CD4-positive, alpha-beta T cell treated with Interleukin-12 subunit alpha and Interleukin-12 subunit beta, for 1 hour (primary cell): Measurements from ENCODE around the gene E2F7.

Experiments
- DNase-seq: peaks from one replicate; pipeline ENCODE4 v3.0.0-alpha.2; 2020

Gene E2F7

GRCh38 chr12:77062846-77063461 is 2.4 kb downstream of the E2F7 start:
- no peak for DNase-seq

- no peak for DNase-seq
Measured at GRCh38 chr12:77062396-77062795, 3.0 kb downstream of the E2F7 start.

- DNase-seq, result no peak
Measured at GRCh38 chr12:77060883-77061240, 4.5 kb downstream of the E2F7 start.

GRCh38 chr12:77060136-77060882 is 5.1 kb downstream of the E2F7 start:
- no peak for DNase-seq

GRCh38 chr12:77058740-77059139 is 6.6 kb downstream of the E2F7 start:
- DNase-seq, result no peak

GRCh38 chr12:77054851-77055250 is 10.5 kb downstream of the E2F7 start:
- no peak for DNase-seq

- DNase-seq, result no peak
Measured at GRCh38 chr12:77053259-77053658, 12.1 kb downstream of the E2F7 start.

- peak; percentile 66 for DNase-seq
Measured at GRCh38 chr12:77049767-77050353, 15.5 kb downstream of the E2F7 start.

GRCh38 chr12:77047341-77048109 is 17.8 kb downstream of the E2F7 start:
- no peak for DNase-seq

GRCh38 chr12:77046468-77046867 is 18.9 kb downstream of the E2F7 start:
- DNase-seq, result no peak

GRCh38 chr12:77045183-77045582 is 20.2 kb downstream of the E2F7 start:
- DNase-seq, result no peak

GRCh38 chr12:77044721-77045120 is 20.6 kb downstream of the E2F7 start:
- DNase-seq, result no peak

- DNase-seq, result no peak
Measured at GRCh38 chr12:77042833-77043232, 22.5 kb downstream of the E2F7 start.

GRCh38 chr12:77040231-77040630 is 25.1 kb downstream of the E2F7 start:
- DNase-seq, result no peak

- no peak for DNase-seq
Measured at GRCh38 chr12:77035226-77035625, 30.1 kb downstream of the E2F7 start.

GRCh38 chr12:77033658-77034536 is 31.5 kb downstream of the E2F7 start:
- no peak for DNase-seq

- DNase-seq, result no peak
Measured at GRCh38 chr12:77032406-77032805, 33.0 kb downstream of the E2F7 start.

- no peak for DNase-seq
Measured at GRCh38 chr12:77031745-77032144, 33.6 kb downstream of the E2F7 start.

GRCh38 chr12:77025782-77026314 is 39.5 kb downstream of the E2F7 start:
- DNase-seq, result no peak

- DNase-seq, result no peak
Measured at GRCh38 chr12:77023501-77023900, 41.9 kb downstream of the E2F7 start.

- no peak for DNase-seq
Measured at GRCh38 chr12:77019920-77020319, 45.4 kb downstream of the E2F7 start.

GRCh38 chr12:77016606-77017005 is 48.8 kb downstream of the E2F7 start:
- DNase-seq, result no peak
